ENCODE measurements around the gene FAM111A. TPM values are rescaled to one million over a fixed set of nuclear protein-coding genes. Genes with fewer than 3 reads are reported as not detected.

Gene FAM111A
- total RNA-seq, result 7.9 and 19.5 TPM in 2 replicates

GRCh38 chr11:59142530-59143507, at the start of gene FAM111A:
Gene FAM111A, plus strand, starts transcription at chr11:59142856. Its CDS starts 6,017 bp downstream, at chr11:59148873.

GRCh38 chr11:59106363-59107336, 36.0 kb upstream of the FAM111A start, which contains the start of gene FAM111B:
Gene FAM111B, plus strand, starts transcription at chr11:59107237. Its CDS starts 2,389 bp downstream, at chr11:59109626.

GRCh38 chr11:59171508-59172322, 29.1 kb downstream of the FAM111A start, which contains the start of gene DTX4:
Gene DTX4, plus strand, starts transcription at chr11:59172132. Its CDS starts 464 bp downstream, at chr11:59172596.

Other genes starting within 250 kb of the FAM111A start
- under 0.01 and 0.24 TPM in 2 replicates for gene GLYATL1, start 203.4 kb upstream of the FAM111A start, total RNA-seq
- gene GLYATL1B, start 56.5 kb upstream of the FAM111A start, total RNA-seq, result not detected in 2 replicates
- 0.21 and 2.2 TPM in 2 replicates for gene FAM111B, start 35.6 kb upstream of the FAM111A start, total RNA-seq
- 2.9 and 7.5 TPM in 2 replicates for gene DTX4, start 29.3 kb downstream of the FAM111A start, total RNA-seq
- not detected in 2 replicates for gene MPEG1, start 70.1 kb downstream of the FAM111A start, total RNA-seq
- gene OR5AN1, start 216.0 kb downstream of the FAM111A start, total RNA-seq, result not detected in 2 replicates